GM12878 (cell line): ENCODE measurements around the gene STK16. TPM values are rescaled to one million over a fixed set of nuclear protein-coding genes. Genes with fewer than 3 reads are reported as not detected.

Experiments used
- ATAC-seq: fragments of 200-7000 bp; cut with Tn5 transposase; 3 replicates; pipeline ENCODE4 v1.9.1; 2020; ENCODE audit warnings: mild to moderate bottlenecking, moderate library complexity
- BruUV-seq: library from RNA; stranded (reverse); fragments of 400-500 nt; replicated peaks from 2 replicates; lab custom pipeline; 2021; lab: Mats Ljungman, UMichigan
- CTCF ChIA-PET: fragments of 300-600 bp; sonication (Branson Sonifier 250); formaldehyde crosslinking; extraction: SDS; loops from one replicate; lab custom pipeline; 2021; ENCODE audit warnings: inconsistent platforms; lab: Yijun Ruan, JAX
- POLR2A ChIA-PET: fragments of 350-600 bp; formaldehyde crosslinking; extraction: SDS; loops from one replicate; lab custom pipeline; 2021; ENCODE audit warnings: inconsistent platforms; lab: Charles Lee
- RAD21 ChIA-PET: fragments of 300-600 bp; sonication (Branson Sonifier 250); formaldehyde crosslinking; loops from one replicate; lab custom pipeline; 2023; ENCODE audit warnings: antibody characterized with exemption; ENCODE audit not compliant: unreplicated experiment; lab: Charles Lee
- SMC1A ChIA-PET: fragments of 300-600 bp; sonication (Branson Sonifier 250); formaldehyde crosslinking; loops from one replicate; lab custom pipeline; 2023; ENCODE audit not compliant: unreplicated experiment, uncharacterized antibody; lab: Charles Lee
- DNase-seq: peaks from one replicate; pipeline ENCODE4 v3.0.0-alpha.2; 2011; ENCODE audit warnings: low read depth, low spot score
- FAIRE-seq: peaks from 3 replicates; lab custom pipeline; 2011; peaks lifted over from hg19 to GRCh38; lab: Jason Lieb, UNC
- H2AFZ ChIP-seq: 2 replicates; pipeline ENCODE4 v1.6.0; 2011; ENCODE audit warnings: low read depth, low read length, control low read depth; ENCODE audit not compliant: control insufficient read depth
- H3K27ac ChIP-seq: 2 replicates; pipeline ENCODE4 v1.5.1; 2011; ENCODE audit warnings: control low read depth; ENCODE audit not compliant: control insufficient read depth, insufficient read depth
- H3K27me3 ChIP-seq, 2 experiments: replicated peaks in 1 of 2; 2 replicates each; pipeline versions ENCODE4 v1.6.0 to v1.6.1; 2011; ENCODE audit warnings: low read length in 1 of 2; ENCODE audit not compliant: control insufficient read depth in 2 of 2, insufficient read depth in 2 of 2
- H3K36me3 ChIP-seq, 2 experiments: 2 replicates each; pipeline ENCODE4 v1.5.1; 2011; ENCODE audit warnings: low read length in 1 of 2; ENCODE audit not compliant: control insufficient read depth in 2 of 2, insufficient read depth in 2 of 2
- H3K4me1 ChIP-seq: 2 replicates; pipeline ENCODE4 v1.6.1; 2011; ENCODE audit warnings: mild to moderate bottlenecking, low read length, moderate library complexity, mixed read lengths; ENCODE audit not compliant: control insufficient read depth, insufficient read depth
- H3K4me2 ChIP-seq: 2 replicates; pipeline ENCODE4 v1.6.0; 2011; ENCODE audit warnings: control low read depth; ENCODE audit not compliant: control insufficient read depth, insufficient read depth
- H3K4me3 ChIP-seq: fragments of 200-600 bp; sonication (generic); 2 replicates; pipeline ENCODE4 v1.5.1; 2016
- H3K79me2 ChIP-seq: 2 replicates; pipeline ENCODE4 v1.6.0; 2011; ENCODE audit warnings: low read length; ENCODE audit not compliant: control insufficient read depth, insufficient read depth
- H3K9ac ChIP-seq: 2 replicates; pipeline ENCODE4 v1.8.0; 2011; ENCODE audit warnings: low read length, control low read depth, mixed read lengths; ENCODE audit not compliant: control insufficient read depth, insufficient read depth
- H3K9me3 ChIP-seq: replicated peaks from 3 replicates; pipeline ENCODE4 v1.5.1; 2011; ENCODE audit warnings: mild to moderate bottlenecking, low read length; ENCODE audit not compliant: control insufficient read depth, insufficient read depth
- H4K20me1 ChIP-seq: 2 replicates; pipeline ENCODE4 v1.6.0; 2011; ENCODE audit not compliant: control insufficient read depth, insufficient read depth
- BCL11A ChIP-seq: IDR thresholded peaks from 2 replicates; pipeline ENCODE4 v1.6.1; 2011; ENCODE audit warnings: low read depth, low read length
- CHD1 ChIP-seq: IDR thresholded peaks from 2 replicates; pipeline ENCODE4 v1.6.1; 2012; ENCODE audit warnings: low read depth, low read length, improper control_type of control experiment
- DPF2 ChIP-seq: fragments of 450-650 bp; IDR thresholded peaks from 2 replicates; pipeline ENCODE4 v1.6.1; 2017; ENCODE audit warnings: mild to moderate bottlenecking
- EED ChIP-seq: sonication (generic); IDR thresholded peaks from 2 replicates; pipeline ENCODE4 v1.6.1; 2016; ENCODE audit warnings: antibody characterized with exemption, low read depth
- NBN ChIP-seq: fragments of 450-650 bp; IDR thresholded peaks from 2 replicates; pipeline ENCODE4 v1.6.1; 2016
- POLR2A ChIP-seq: IDR thresholded peaks from 2 replicates; pipeline ENCODE4 v1.6.1; 2011; ENCODE audit warnings: low read depth, mild to moderate bottlenecking, low read length
- RB1 ChIP-seq: fragments of 450-650 bp; formaldehyde crosslinking; IDR thresholded peaks from 2 replicates; pipeline ENCODE4 v1.6.1; 2017; ENCODE audit warnings: mild to moderate bottlenecking, borderline replicate concordance
- SMARCA5 ChIP-seq: fragments of 450-650 bp; IDR thresholded peaks from 2 replicates; pipeline ENCODE4 v1.6.1; 2017; ENCODE audit warnings: mild to moderate bottlenecking
- SPI1 ChIP-seq: IDR thresholded peaks from 2 replicates; pipeline ENCODE4 v1.6.1; 2011; ENCODE audit warnings: low read depth, mild to moderate bottlenecking, low read length, moderate library complexity, borderline replicate concordance; ENCODE audit not compliant: insufficient read depth
- WGBS: methylation state at CpG from one replicate; pipeline ENCODE4 v1.1.6; 2016; ENCODE audit warnings: low lambda C conversion rate; ENCODE audit not compliant: insufficient replicate concordance, insufficient coverage; ENCODE audit errors: missing lambda C conversion rate; 5-methylcytosine and 5-hydroxymethylcytosine counted together
- in situ Hi-C: fragments of 300-500 bp; cut with MboI; formaldehyde crosslinking; loops from 9 replicates; pipeline ENCODE4 v1.14.3; 2018; ENCODE audit warnings: mixed read lengths
- intact Hi-C: fragments of 100-400 bp; cut with micrococcal nuclease; formaldehyde crosslinking; loops from one replicate; pipeline ENCODE4 v1.14.2; 2022; ENCODE audit not compliant: unreplicated experiment
- polyA plus RNA-seq, 11 experiments: library from polyadenylated mRNA; depleted of rRNA in 4 of 11; unstranded in 6 of 11; stranded (reverse) in 5 of 11; fragments of >200 nt; fragmentation: Nextera tagmentation in 4 of 11; fragmentation: Illumina TruSeq in 1 of 11; extraction: Ambion mirVana in 4 of 11; extraction: Trizol in 1 of 11; gene quantifications; 1 replicate in 1 of 11; 2 replicates in 10 of 11; pipeline versions ENCODE4 v1.2.1 to v1.2.3, GENCODE V29; 2011 to 2016; ENCODE audit warnings: inconsistent platforms in 2 of 11, missing spikeins in 2 of 11, low read depth in 1 of 11
- total RNA-seq, 4 experiments: library from RNA; depleted of rRNA in 3 of 4; stranded (reverse); fragments of >200 nt in 3 of 4; fragmentation: Illumina TruSeq in 1 of 4; extraction: Trizol in 1 of 4; gene quantifications; 2 replicates each; pipeline versions ENCODE4 v1.2.1 to v1.2.3, GENCODE V29; 2013 to 2021
- TF ChIP-seq, protein P1 (sequence below): fragments of 450-650 bp; formaldehyde crosslinking; IDR thresholded peaks from 2 replicates; pipeline ENCODE4 v1.4.0; 2022; ENCODE audit warnings: mild to moderate bottlenecking, moderate library complexity
- TF ChIP-seq, protein P2 (sequence below): fragments of 450-650 bp; conservative IDR thresholded peaks from 2 replicates; pipeline ENCODE4 v1.6.1; 2017; ENCODE audit warnings: mild to moderate bottlenecking, moderate library complexity

The STK16 gene
- total and polyA plus RNA-seq, 10 of the 15 experiments (the other 5 are each of a cell fraction or from before 2014, with no cell fraction given): 4.3 to 50.1 (median 17.9) TPM

DNA sequence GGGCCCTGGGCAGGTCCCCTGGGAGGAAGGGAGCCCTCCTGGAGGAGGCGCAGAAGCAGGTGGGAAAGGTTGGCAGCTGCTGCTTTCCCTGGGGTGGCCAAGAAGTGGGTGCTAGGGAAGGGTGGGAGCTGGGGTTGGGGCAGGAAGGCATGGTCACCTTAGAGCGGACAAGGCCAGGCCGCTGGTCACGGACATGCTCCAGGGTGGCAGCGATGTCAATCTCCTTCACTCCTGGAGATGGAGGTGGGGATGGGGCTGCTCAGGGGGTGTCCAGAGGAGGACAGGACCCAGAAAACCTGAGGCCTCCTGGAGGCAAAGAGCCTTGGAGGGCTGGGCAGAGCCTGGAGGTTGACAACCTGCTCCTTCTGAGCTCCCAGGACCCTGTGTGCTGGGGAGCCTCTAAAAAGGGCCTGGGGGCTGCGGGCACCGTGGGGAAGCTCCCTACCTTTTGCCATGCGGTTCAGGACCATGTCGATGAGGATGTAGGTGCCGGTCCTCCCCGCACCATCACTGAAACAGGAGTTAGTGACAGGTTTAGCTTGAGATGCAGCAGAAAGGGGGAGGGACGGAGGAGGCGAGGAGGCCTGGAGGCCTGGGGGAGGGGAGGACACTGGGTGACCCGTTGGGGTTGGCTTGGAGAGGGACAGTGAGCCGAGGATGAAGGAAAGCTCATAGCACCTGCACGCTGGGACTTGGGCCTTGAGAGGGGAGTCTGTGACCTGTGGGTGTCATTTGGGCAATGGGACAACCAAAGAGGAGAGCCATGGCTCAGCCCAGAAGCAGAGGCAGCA lies 45.3 kb downstream of the STK16 start:
- TF ChIP-seq EED: no peak
- TF ChIP-seq, all 136 proteins: peak for 0
- no peak overlapping the region for H3K4me2 ChIP-seq
- ChIA-PET POLR2A (interaction anchor here (1.1 to 1.3 kb wide), 2 partner anchors 38 to 42 kb away, joined by 3 to 4 read pairs; partner anchors contain the start of gene TUBA4B), RAD21 (interaction anchor here (6.5 kb wide), 1 partner anchor 12 kb away, joined by 78 read pairs; the partner anchor contains the start of gene DNAJB2), SMC1A (interaction anchor here (0.9 to 6.0 kb wide), 2 partner anchors 11 to 140 kb away, joined by 3 to 96 read pairs; partner anchors contain the start of gene DNAJB2), CTCF (interaction anchor here (1.3 to 6.7 kb wide), 2 partner anchors 12 to 119 kb away, joined by 5 to 257 read pairs; partner anchors contain the start of gene DNAJB2)
- H2AFZ ChIP-seq: no peak overlapping the region
- no peaks in the 10 kb centered on the region for H3K9me3 ChIP-seq
- no peak for FAIRE-seq
- H4K20me1 ChIP-seq: no peaks in the 10 kb centered on the region
- in situ Hi-C loops (no loop called here), intact Hi-C loops (no loop called here)
- H3K36me3 ChIP-seq: no peaks in the 10 kb centered on the region
- no peak overlapping the region for H3K4me3 ChIP-seq
- no TSS peak for BruUV-seq
- no peak for ATAC-seq
- WGBS: 47% methylated on average over 16 of the region's 16 CpGs
- H3K79me2 ChIP-seq: no peaks in the 10 kb centered on the region
- no peak overlapping the region for H3K27ac ChIP-seq
- no peak overlapping the region for H3K9ac ChIP-seq
- peaks cover 0 to 3% of the 10 kb centered on the region in 2 experiments; a peak in 2 of 4 replicates for H3K27me3 ChIP-seq
- H3K4me1 ChIP-seq: peaks cover 8% of the 10 kb centered on the region
- no peak for DNase-seq

DNA sequence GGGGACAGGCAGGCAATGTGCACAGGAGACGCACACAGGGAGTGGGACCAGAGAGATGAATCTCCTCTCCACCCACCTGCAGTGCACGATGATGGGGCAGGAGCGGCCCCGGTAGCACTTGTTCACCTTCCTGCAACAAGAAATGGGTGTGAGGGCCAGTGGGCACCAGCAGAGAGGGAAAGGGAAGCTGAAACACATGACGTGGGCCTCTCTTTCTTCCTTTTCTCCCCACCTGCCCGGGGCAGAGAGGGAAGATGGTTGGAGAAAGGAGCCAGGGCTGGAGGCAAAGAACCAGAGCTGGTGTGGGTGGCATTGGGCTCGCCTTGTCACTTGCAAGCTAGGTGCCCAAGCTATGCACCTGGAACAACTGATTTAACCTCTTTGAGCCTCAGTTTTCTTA lies 46.1 kb downstream of the STK16 start:
- Histone ChIP-seq H3K79me2 (no peaks in the 10 kb centered on the region), H3K27ac (no peak overlapping the region), H3K36me3 (no peaks in the 10 kb centered on the region), H2AFZ (no peak overlapping the region), H3K9me3 (no peaks in the 10 kb centered on the region), H4K20me1 (no peaks in the 10 kb centered on the region), H3K4me2 (no peak overlapping the region), H3K27me3 (peaks cover 0 to 3% of the 10 kb centered on the region in 2 experiments; a peak in 2 of 4 replicates), H3K4me1 (peaks cover 8% of the 10 kb centered on the region), H3K4me3 (no peak overlapping the region), H3K9ac (no peak overlapping the region)
- ChIA-PET SMC1A (interaction anchor here (0.9 to 6.0 kb wide), 2 partner anchors 11 to 141 kb away, joined by 3 to 96 read pairs; partner anchors contain the start of gene DNAJB2), POLR2A (interaction anchor here (0.5 to 1.3 kb wide), 4 partner anchors 33 to 100 kb away, joined by 3 to 4 read pairs (median 4); partner anchors contain the start of gene TUBA4B), RAD21 (interaction anchor here (6.5 kb wide), 1 partner anchor 12 kb away, joined by 78 read pairs; the partner anchor contains the start of gene DNAJB2), CTCF (interaction anchor here (0.7 to 6.7 kb wide), 3 partner anchors 13 to 120 kb away, joined by 3 to 257 read pairs (median 5); partner anchors contain the start of gene DNAJB2)
- FAIRE-seq: no peak
- WGBS: 16% methylated on average over 7 of the region's 7 CpGs
- no peak for DNase-seq
- in situ Hi-C loops (no loop called here), intact Hi-C loops (no loop called here)
- no peak for ATAC-seq
- BruUV-seq: no TSS peak
- TF ChIP-seq, protein P1, sequence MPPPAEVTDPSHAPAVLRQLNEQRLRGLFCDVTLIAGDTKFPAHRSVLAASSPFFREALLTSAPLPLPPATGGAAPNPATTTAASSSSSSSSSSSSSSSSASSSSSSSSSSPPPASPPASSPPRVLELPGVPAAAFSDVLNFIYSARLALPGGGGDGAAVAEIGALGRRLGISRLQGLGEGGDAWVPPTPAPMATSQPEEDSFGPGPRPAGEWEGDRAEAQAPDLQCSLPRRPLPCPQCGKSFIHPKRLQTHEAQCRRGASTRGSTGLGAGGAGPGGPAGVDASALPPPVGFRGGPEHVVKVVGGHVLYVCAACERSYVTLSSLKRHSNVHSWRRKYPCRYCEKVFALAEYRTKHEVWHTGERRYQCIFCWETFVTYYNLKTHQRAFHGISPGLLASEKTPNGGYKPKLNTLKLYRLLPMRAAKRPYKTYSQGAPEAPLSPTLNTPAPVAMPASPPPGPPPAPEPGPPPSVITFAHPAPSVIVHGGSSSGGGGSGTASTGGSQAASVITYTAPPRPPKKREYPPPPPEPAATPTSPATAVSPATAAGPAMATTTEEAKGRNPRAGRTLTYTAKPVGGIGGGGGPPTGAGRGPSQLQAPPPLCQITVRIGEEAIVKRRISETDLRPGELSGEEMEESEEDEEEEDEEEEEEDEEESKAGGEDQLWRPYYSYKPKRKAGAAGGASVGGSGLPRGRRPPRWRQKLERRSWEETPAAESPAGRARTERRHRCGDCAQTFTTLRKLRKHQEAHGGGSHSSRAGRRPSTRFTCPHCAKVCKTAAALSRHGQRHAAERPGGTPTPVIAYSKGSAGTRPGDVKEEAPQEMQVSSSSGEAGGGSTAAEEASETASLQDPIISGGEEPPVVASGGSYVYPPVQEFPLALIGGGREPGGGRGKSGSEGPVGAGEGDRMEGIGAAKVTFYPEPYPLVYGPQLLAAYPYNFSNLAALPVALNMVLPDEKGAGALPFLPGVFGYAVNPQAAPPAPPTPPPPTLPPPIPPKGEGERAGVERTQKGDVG: no peak
- TF ChIP-seq SMARCA5 (no peak), POLR2A (no peak), NBN (no peak), CHD1 (no peak), SPI1 (no peak), DPF2 (no peak), RB1 (no peak), BCL11A (no peak)
- TF ChIP-seq, protein P2, sequence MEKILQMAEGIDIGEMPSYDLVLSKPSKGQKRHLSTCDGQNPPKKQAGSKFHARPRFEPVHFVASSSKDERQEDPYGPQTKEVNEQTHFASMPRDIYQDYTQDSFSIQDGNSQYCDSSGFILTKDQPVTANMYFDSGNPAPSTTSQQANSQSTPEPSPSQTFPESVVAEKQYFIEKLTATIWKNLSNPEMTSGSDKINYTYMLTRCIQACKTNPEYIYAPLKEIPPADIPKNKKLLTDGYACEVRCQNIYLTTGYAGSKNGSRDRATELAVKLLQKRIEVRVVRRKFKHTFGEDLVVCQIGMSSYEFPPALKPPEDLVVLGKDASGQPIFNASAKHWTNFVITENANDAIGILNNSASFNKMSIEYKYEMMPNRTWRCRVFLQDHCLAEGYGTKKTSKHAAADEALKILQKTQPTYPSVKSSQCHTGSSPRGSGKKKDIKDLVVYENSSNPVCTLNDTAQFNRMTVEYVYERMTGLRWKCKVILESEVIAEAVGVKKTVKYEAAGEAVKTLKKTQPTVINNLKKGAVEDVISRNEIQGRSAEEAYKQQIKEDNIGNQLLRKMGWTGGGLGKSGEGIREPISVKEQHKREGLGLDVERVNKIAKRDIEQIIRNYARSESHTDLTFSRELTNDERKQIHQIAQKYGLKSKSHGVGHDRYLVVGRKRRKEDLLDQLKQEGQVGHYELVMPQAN: no peak
